Measurements from ENCODE around the gene CEPT1.
"Not testable (repeated sequence)": the region's sequence is repeated elsewhere in the genome, so short reads cannot be mapped to it uniquely, and the experiment has no call there.

CEPT1 gene

DNA sequence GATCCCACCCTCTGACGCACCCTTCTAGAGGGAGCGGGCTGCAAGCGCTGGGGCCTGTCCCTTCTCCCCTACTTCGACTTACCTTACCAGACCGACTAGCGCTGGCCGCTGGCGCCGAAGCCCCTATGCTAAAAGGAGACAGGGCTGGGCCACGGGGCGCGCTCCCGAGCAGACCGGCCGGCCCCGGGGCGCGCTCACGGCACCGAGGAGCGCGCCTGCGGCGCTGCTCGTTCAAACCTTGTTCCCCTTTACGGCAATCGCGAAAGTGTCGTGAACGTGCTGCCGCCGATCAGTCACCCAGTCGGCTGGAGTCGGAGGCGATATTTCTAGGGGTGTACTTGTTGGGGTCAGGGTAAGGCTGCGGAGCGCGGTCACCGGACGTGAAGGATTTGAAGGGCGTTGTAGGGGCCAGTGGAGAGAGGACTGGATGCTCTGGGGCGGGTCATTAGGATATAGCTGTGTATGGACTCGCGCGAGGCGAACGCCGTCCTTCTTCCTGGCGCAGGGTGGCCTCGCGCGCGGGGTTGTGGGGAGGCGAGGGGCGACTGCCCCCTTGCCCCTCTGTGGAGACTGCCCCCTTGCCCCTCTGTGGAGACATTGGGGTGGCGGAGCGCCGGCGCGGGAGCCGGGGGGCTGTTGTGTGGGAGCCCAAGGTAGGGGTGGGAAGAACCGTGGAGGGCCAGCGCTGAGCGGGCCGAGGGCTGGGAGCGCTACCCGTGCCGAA lies at the start of gene CEPT1, which contains the start of gene DRAM2:
Gene CEPT1, plus strand, starts transcription at position 268 of the 724 bp plus-strand sequence. CDS start 7,492 bp downstream, outside the sequence.
Gene DRAM2, minus strand, starts transcription at position 138 of the 724 bp plus-strand sequence. CDS start 8,539 bp downstream, outside the sequence.
- DNase-seq, result peak; percentile 97

DNA sequence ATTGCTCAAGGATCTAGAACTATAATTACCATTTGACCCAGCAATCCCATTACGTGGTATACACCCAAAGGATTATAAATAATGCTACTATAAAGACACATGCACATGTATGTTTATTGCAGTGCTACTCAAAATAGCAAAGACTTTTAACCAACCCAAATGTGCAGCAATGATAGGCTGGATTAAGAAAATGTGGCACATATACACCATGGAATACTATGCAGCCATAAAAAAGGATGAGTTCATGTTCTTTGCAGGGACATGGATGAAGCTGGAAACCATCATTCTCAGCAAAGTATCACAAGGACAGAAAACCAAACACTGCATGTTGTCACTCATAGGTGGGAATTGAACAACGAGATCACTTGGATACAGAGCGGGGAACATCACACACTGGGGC lies 44.6 kb upstream of the CEPT1 start:
- not testable (repeated sequence) for DNase-seq

DNA sequence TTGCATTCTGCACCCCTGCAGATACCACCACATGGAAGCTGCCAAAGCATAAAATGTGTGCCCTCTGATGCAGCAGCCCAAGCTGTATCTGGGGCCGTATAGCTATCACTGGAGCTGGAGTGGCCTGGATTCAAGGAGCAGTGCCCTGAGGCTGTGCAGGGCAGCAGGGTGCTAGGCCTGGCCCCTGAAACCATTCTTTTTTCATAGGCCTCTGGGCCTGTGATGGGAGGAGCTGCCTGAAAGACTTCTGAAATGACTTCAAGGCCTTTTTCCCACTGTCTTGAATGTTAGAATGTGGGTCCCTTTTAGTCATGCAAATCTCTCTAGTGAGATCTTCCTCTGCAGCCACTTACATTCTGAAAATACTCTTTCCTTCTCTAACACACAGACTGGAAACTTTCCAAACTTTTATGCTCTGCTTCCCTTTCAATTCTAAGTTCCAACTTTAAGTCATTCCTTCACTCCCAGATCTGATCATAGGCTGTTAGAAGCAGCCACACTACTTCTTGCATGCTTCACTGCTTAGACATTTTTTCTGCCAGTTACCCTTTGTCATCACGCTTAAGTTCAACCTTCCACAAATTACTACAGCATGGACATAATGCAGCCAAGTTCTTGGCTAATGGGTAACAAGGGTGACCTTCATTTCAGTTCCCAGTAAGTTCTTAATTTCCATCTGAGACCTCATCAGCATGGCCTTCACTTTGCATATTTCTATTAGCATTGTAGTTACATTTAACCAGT lies 42.5 kb upstream of the CEPT1 start:
- no peak for DNase-seq

DNA sequence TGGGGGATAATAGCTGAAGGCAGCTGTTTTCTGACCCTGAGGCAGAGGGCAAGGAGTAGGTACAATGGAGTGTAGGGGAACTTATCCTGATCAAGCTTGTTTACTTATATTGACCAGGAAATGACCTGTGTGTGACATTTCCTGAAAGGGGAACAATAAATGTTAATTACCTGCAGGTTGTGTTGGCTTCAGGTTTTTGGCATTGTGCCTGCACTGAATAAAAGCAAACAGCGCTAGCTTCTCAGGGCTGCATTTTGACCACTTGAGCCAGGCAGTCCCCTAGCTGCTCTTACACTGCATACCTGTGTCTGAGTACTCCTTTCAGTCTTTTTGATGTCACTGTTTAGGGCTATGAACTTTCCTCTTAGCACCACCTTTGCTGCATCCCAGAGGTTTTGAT lies 40.7 kb upstream of the CEPT1 start:
- no peak for DNase-seq

DNA sequence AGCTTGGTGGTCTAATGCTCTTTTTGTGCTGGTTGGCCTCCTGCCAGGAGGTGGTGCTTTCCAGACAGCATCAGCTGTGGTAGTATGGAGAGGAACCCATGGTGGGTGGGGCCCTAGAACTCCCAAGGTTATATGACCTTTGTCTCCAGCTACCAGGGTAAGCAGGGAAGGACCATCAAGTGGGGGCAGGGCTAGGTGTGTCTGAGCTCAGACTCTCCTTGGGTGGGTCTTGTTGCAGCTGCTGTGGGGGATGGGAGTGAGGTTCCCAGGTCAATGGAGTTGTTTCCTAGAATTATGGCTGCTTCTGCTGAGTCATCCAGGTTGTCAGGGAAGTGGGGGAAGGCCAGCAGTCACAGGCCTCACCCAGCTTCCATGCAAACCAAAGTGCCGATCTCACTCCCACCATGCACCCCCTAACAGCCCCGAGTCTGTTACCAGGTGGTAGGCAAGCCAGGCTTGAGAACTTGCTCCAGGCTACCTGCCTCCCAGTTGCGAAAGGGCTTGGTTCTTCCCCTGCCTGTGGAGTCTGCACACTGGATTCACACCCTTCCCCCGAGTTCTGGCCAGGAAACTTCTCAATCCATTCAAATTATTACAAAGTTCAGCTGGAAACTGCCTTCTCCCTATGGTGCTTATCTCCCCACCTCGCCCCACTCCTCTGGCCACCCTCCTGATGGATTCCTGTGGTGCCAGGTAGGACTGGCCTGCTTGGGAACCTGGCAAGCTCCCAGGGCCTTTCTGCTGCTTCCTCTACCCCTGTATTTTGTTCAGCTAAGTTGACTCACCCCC lies 38.0 kb upstream of the CEPT1 start:
- DNase-seq, result no peak

DNA sequence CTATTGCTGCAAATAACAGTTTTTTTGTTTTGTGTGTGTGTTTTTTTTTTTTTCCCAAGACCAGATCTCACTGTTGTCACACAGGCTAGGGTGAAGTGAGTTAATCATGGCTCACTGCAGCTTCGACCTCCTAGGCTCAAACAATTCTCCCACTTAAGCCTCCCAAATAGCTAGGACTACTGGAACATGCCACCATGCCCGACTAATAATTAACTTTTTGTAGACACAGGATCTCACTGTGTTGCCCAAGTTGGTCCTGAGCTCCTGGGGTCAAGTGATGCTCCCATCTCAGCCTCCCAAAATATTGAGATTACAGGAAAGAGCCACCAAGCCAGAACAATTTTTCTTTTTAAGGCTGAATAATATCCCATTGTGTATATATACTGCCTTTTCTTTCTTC lies 35.0 kb upstream of the CEPT1 start:
- DNase-seq, result no peak

DNA sequence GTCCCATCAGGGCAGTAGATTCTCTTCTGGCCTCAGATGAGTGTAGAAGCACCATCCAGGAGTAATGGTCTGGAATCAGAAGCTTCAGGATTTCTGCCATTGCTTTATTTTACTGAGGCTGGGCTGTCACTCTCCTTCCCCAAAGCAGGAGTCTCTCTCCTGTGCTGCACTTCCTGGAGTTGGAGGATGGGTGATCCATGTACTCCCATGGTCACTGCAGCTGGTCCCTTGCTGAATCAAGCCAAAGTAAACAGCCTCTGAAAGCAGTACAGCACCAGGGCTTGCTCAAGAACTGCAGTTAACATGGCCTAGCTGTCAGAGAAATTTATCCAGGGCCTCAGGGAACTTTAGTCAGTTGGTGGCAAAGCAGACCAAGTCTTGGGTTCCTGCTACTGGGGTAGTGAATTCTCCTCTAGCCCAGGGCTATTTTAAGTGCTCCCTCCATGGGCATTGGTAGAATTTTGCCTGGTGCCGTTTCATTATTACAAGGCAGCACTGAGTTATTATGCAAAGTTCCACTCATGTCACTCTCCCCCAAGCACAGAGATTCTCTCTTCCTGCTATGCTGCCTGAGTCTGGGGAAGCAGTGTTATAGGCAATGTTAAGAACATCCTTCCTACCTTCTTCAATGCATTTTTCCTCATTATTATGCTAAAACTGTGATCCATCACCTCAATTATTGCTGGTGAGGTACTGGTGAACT lies 29.7 kb upstream of the CEPT1 start:
- DNase-seq, result no peak

DNA sequence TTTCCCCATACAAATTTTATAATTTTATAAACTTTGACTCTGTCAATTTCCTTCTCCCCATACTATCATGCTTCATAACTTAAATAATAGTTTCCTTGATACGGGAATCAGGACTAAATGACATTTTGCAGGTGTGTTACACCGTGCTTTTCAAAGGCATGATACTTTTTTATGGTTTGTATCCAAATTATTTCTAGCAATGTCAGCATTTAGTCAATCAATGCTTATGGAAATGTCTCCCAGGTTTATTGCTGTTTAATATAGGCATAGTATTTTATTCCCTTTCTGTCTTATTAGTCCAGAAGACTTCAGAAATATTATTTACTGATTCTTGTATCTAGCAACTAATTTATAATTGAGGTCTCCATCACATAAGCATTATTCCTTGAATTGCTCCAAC lies 23.5 kb upstream of the CEPT1 start:
- no peak for DNase-seq

DNA sequence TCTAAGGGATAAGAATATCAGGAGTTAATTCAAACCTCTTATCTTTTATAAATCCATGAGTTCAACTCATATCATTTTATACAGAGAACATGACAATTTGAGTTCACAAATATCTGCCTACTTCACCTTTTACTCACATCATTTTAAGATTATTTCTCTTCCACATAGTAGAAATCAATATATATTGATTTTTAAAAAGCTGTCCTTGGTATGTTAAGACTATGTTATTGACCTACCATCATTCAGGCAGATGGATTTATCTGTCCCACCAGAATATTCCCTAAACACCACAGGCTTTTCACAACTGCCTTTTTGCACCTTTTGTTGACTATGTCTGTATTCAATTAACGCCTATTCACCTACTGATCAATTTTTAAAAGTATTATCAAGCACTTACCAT lies 13.7 kb upstream of the CEPT1 start:
- DNase-seq, result no peak

DNA sequence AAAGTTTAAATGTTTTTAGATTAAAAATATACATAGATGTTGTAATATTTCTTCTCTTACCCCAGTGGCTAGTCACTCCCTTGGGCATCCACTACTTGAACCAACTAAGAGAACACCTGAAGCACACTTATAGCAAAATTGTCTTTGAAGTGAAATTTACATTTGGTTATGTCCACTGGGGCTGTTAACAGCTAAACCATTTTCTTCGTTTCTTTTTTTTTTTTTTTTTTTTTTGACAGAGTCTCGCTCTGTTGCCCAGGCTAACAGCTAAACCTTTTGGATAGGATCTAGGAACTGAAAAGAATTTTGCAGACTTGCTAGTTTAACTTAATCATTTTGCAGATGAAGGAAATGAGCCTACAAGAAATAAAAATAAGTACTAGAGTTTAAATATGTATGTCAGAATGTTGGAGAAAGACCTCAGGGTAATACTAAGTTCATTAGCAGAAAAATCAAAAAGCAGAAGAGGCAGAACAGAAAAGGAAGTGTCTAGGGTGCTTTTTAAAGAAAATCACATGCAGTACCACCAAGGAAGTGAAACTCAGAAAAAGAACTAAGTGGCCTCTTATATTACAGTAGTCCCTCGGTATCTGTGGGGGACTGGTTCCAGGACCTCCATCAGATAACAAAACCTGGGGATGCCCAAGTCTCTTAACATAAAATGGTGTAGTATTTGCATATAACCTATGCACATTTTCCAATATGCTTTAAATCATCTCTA lies 11.9 kb upstream of the CEPT1 start:
- no peak for DNase-seq

DNA sequence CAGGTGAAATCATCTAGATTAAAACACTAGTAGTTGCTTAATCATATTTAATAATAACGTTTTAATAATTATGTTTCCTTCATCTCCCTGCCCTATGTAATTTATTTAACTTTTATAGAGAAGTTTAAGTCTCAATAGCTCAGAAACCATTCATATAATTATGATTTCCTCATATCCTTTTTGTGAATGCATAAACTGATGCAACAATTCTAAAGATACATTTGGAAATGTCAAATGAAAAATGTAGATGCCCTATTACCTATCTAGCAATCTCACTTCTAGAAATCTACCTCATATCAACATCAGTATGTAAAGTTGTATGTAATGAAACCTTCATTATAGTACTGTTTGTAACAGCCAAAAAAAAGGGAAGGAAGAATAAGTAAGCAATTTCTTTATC lies 10.6 kb upstream of the CEPT1 start:
- DNase-seq, result no peak

DNA sequence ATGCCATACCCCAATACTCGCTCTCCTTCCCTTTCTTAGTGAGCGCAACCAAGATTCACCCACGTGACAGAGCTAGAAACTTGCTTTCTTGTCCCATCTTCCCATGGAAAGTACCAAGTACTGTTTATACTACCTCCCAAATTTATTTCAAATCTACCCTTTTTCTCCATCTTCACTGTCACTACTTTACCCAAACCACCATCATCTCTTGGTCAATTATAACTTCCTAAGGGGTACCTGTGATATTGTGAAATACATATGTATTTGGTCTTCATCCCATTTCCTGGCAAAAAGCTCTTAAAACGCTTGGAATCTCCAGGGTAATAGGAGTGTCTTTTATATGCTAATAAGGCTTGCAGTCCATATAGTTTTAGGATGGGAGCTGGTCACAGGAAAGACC lies 8.3 kb upstream of the CEPT1 start:
- DNase-seq, result no peak

DNA sequence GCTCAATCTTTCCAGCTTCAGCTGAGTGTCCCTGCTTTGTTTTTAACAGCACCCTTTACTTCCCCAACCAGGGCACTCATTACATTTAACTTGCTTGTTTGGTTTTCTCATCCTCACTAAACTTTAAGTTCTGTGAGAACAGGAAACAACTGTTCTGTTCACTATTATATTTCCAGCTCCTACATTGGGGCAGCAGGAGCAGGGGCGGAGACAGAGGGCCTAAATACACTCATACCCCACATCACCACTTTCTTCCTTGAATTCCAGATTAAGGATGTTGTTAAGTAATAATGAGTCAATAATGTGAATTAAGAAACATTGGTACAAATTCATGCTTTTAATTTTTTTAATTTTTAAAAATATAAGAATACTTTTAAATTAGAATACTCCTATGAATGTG lies 6.2 kb upstream of the CEPT1 start:
- no peak for DNase-seq

DNA sequence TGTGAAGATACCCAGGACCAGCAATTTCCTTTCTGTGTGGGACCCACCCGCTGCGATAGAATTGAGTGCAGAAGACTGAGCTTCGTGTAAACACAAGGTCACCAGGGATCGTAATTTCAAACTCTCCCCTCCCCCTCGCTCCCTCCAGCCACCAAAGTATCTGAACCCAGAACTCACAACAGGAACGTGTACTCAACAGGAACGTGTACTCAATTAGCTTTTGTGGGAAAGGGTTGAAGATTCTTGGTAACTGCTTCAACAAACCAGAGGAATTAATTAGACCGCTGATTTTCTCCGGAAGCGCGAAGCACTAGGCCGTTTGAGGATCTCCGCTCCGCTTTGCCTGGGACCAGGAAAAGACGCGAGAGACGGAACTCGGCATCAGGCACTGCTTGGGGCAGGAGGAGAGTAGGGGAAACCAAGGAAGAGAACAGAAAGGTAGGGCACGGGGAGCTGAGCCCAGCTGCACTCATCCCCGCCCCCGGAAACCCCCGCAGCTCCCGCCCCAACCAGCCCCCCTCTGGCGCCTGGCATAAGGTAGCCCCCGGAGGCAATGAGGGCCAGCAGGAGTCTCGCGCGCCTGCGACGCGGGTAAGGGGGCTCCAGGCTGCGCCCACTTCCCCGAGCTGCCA lies 583 bp upstream of the CEPT1 start:
- peak; percentile 92 for DNase-seq

DNA sequence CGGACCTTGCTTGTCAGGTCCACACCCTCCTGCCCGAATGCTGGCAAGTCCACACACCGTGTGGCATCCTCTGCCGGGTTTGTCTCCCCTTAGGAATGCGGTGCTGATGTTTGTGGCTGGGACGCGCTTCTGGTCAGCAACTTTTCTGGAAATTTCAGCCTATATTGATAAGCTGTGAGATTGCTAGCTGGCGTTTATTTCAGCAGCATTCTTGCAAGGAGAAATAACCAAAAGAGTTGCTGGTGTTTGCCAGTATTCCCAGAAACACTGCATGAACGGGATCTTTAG lies 601 bp downstream of the CEPT1 start:
- no peak for DNase-seq

DNA sequence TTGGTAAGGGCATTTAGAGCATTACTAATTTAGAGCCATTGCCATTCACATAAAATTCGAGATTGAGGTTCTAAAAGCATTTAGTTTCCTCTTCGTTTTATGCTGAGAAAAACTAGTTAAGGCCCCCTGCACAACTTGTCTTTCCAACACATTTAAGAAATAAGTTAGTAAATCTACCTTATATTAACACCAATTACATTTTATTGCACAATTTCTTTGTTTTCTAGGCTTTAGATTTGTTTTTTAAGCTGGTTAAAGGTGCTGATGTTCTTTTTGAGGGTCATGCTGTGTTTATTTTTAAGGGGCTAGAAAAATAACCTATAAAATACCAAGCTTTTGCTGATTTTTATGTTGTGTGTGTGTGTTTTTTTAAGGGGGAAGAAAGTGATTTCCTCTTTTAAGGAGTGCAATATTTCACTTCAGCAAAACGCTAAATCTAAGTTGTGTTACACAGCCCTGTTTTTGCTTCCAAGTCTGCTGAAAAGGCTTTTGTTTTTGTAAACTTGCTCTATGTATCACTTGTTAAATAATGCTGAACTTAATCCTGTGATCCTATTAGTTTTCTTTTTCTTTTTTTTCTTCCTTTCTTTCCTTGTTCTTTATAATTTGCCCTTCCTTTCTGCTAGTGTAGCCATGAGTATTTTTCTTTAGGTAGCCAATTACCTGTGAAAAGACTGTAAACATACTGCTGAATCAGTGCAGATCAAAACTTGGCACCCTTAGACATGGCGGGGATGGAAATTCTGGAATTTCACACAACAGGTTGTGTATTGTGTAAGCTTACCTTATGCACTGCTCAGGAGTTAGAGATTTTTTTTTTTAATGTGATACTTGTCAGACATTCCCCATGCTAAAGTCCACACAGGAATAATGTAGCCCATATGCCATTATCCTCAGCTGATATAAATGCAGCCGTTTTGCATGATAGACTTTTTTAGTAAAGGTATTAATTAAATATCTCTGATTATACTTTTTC lies 1.5 kb downstream of the CEPT1 start:
- DNase-seq, result peak; percentile 3

DNA sequence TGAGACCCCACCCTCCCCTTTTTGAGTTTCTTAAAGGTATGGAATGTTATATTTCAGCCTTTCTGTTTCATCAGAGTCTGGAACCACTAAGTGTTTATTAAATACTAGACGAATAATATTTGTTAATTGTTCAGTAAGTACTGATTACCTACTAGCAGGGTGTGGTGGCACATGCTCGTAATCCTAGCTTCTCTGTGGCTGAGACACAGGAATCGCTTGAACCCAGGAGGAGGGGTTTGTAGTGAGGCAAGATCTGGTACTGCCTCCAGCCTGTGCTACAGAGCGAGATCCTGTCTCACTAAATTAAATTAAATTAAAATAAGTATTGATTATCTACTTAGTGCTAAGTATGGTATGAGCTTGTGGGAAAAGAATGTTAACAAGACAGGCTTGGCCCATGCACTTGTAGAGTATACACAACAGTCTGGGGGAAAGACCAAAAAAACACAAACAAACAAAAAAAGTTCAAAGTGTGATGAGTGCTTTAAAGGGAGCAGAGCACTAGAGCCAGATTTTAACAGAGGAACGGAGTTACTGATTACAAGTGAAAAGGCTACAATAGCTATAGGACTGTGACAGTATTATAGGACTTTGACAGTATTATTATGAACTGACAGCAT lies 2.4 kb downstream of the CEPT1 start:
- DNase-seq, result peak; percentile 84

DNA sequence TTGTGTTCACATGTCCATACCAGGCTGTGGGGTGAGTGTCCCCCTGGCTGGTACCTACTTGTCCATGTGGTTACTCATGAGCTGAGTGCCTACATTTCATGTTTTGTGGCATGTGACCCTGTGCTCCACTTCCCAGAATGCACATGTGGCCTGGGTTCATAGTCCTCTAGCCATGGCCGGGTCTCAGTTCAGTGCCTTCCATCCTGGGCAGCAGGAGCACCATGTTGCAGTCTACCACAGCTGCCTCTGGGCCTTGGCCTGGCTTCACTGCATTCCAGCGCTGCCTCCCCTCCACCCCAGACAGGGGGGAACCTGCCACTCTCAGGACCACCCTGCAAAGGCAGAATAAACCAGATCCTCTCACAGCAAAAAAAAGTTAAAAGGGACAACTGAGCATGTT lies 5.5 kb downstream of the CEPT1 start:
- DNase-seq, result no peak

DNA sequence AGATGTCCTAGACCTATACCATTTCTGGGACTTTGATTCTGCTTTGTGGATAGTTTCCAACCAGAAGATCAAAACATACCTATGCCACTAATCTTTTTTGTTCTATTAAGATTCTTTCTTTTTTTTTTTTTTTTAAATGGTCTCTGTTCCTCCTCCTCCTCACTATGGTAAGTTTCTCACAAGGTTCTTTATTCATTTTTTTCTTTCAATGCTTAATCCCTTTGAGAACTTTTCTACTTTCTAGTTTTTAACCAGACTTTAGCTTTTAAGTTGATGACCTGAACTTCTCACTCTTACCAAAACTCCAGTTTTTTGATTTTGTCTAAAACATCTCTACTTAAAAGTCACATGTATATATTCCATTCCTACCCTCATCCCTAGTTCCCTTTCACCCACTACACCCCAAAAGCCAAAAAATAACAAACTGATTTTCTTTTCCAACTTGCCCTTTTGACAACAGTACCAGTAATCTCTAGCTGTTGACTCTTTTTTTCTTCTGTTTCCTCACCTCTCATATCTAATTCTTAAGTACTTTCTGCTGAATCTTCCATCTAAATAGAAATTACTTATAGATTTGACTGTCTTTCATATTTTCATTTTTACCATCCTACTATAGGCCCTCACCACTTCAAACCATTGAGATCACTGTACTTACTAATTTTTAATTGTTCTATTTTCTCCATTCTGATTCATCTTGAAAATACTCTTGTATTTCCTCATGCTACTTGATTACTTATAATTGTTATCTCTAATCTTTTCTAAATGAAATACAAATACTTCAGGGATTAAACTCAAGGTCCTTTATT lies 6.1 kb downstream of the CEPT1 start:
- DNase-seq, result no peak

Data from NCI-H82 (cell line).